Pericardium fibroblast (primary cell): ENCODE data around the gene IL32. TPM values are rescaled to one million over a fixed set of nuclear protein-coding genes. Genes with fewer than 3 reads are reported as not detected.

ENCODE experiments used
- total RNA-seq: library from RNA; depleted of rRNA; stranded (reverse); fragments of >200 nt; gene quantifications from 2 replicates; pipeline ENCODE4 v1.2.3, GENCODE V29; 2015

IL32 gene
- total RNA-seq = 10.7 and 13.4 TPM in 2 replicates

GRCh38 chr16:3065069-3065741 is at the start of gene IL32:
Gene IL32 (plus strand): TSS chr16:3065640. CDS start chr16:3065812, 172 bp downstream.

GRCh38 chr16:3017794-3018506 is 47.5 kb upstream of the IL32 start, which contains the start of gene CLDN6:
Gene CLDN6 (minus strand): TSS chr16:3018183. CDS start chr16:3016021, 2,162 bp downstream.

GRCh38 chr16:3020247-3020603 is 45.2 kb upstream of the IL32 start, which contains the start of gene TNFRSF12A:
Gene TNFRSF12A (plus strand): TSS chr16:3020368. CDS start chr16:3020398, 30 bp downstream.

GRCh38 chr16:3023669-3024478 is 41.6 kb upstream of the IL32 start, which contains the start of the genes HCFC1R1 and THOC6:
Gene HCFC1R1 (minus strand): TSS chr16:3023942. CDS start chr16:3023941, 1 bp downstream.
Gene THOC6 (plus strand): TSS chr16:3024035. CDS start chr16:3024327, 292 bp downstream.

GRCh38 chr16:3036726-3037315 is 28.6 kb upstream of the IL32 start, which contains the start of gene BICDL2:
Gene BICDL2 (minus strand): TSS chr16:3036944. CDS start chr16:3035496, 1,448 bp downstream.

GRCh38 chr16:3045758-3046640 is 19.4 kb upstream of the IL32 start, which contains the start of gene MMP25:
Gene MMP25 (plus strand): TSS chr16:3046561. CDS start chr16:3046918, 357 bp downstream.

GRCh38 chr16:3098459-3099394 is 33.3 kb downstream of the IL32 start, which contains the start of gene ZSCAN10:
Gene ZSCAN10 (minus strand): TSS chr16:3099294. CDS start chr16:3092937, 6,357 bp downstream.

GRCh38 chr16:3112058-3112880 is 46.8 kb downstream of the IL32 start, which contains the start of gene ZNF205:
Gene ZNF205 (plus strand): TSS chr16:3112586. CDS start chr16:3113431, 845 bp downstream.

Other genes with a start within 250 kb of the IL32 start
- 3.8 TPM in 1 of 2 replicates, not detected in the other for gene PRSS21, start 248.4 kb upstream of the IL32 start, total RNA-seq
- gene ZG16B, start 235.3 kb upstream of the IL32 start, total RNA-seq = 2.1 and 2.5 TPM in 2 replicates
- gene PRSS22, start 207.5 kb upstream of the IL32 start, total RNA-seq = not detected in 2 replicates
- gene FLYWCH2, start 182.4 kb upstream of the IL32 start, total RNA-seq = 74.9 and 165 TPM in 2 replicates
- gene FLYWCH1, start 153.7 kb upstream of the IL32 start, total RNA-seq = 27.7 and 33.2 TPM in 2 replicates
- gene KREMEN2, start 101.4 kb upstream of the IL32 start, total RNA-seq = 0.23 and 1.8 TPM in 2 replicates
- 1.8 and 4.0 TPM in 2 replicates for gene PAQR4, start 96.3 kb upstream of the IL32 start, total RNA-seq
- gene PKMYT1, start 85.2 kb upstream of the IL32 start, total RNA-seq = 2.7 and 3.0 TPM in 2 replicates
- gene CLDN9, start 52.7 kb upstream of the IL32 start, total RNA-seq = not detected in 2 replicates
- gene CLDN6, start 47.5 kb upstream of the IL32 start, total RNA-seq = 0.12 and 0.51 TPM in 2 replicates
- gene TNFRSF12A, start 45.3 kb upstream of the IL32 start, total RNA-seq = 70.5 and 162 TPM in 2 replicates
- gene HCFC1R1, start 41.7 kb upstream of the IL32 start, total RNA-seq = 64.4 and 69.3 TPM in 2 replicates
- gene THOC6, start 41.6 kb upstream of the IL32 start, total RNA-seq = 24.8 and 30.0 TPM in 2 replicates
- 0.23 TPM in 1 of 2 replicates, not detected in the other for gene BICDL2, start 28.7 kb upstream of the IL32 start, total RNA-seq
- gene MMP25, start 19.1 kb upstream of the IL32 start, total RNA-seq = under 0.01 TPM in 1 of 2 replicates, not detected in the other
- gene ZSCAN10, start 33.7 kb downstream of the IL32 start, total RNA-seq = not detected in 2 replicates
- 10.3 and 10.6 TPM in 2 replicates for gene ZNF205, start 46.9 kb downstream of the IL32 start, total RNA-seq
- 6.2 and 8.9 TPM in 2 replicates for gene ZNF213, start 69.4 kb downstream of the IL32 start, total RNA-seq
- not detected in 2 replicates for gene OR1F1, start 122.6 kb downstream of the IL32 start, total RNA-seq
- gene ZNF200, start 169.5 kb downstream of the IL32 start, total RNA-seq = 6.1 and 9.9 TPM in 2 replicates
- gene MEFV, start 191.0 kb downstream of the IL32 start, total RNA-seq = not detected in 2 replicates
- 38.0 and 49.0 TPM in 2 replicates for gene ZNF263, start 217.9 kb downstream of the IL32 start, total RNA-seq
- gene TIGD7, start 239.8 kb downstream of the IL32 start, total RNA-seq = 2.3 TPM in 2 replicates
- gene ZNF75A, start 239.9 kb downstream of the IL32 start, total RNA-seq = 8.9 and 20.7 TPM in 2 replicates